Measurements from ENCODE around the gene ANP32D. TPM values are rescaled to one million over a fixed set of nuclear protein-coding genes. Genes with fewer than 3 reads are reported as not detected.
"Not testable (repeated sequence)": the region's sequence is repeated elsewhere in the genome, so short reads cannot be mapped to it uniquely, and the experiment has no call there.

The ANP32D gene
- total RNA-seq, 2 experiments from 2014 or later = not detected

GRCh38 chr12:48514728-48515127 is 42.4 kb downstream of the ANP32D start:
- Histone ChIP-seq H3K4me1 (ENCODE audit: insufficient read depth, low read length, poor library complexity, severe bottlenecking) (no peaks in the 10 kb centered on the region), H3K79me2 (ENCODE audit: insufficient read depth, low read depth, low read length) (no peaks in the 10 kb centered on the region), H2AFZ (ENCODE audit: low read length) (no peak overlapping the region), H3K36me3 (ENCODE audit: insufficient read depth, low read length) (no peaks in the 10 kb centered on the region), H3K9me3 (ENCODE audit: low read length) (peaks cover 10% of the 10 kb centered on the region; the same call in 1 of the 2 replicates), H3K9me2 (ENCODE audit: insufficient read depth, low read length) (no peaks in the 10 kb centered on the region), H3K27ac (ENCODE audit: low read depth, low read length, poor library complexity, severe bottlenecking) (no peak overlapping the region), H3K4me3 (ENCODE audit: low read depth, low read length, poor library complexity, severe bottlenecking) (no peak overlapping the region), H4K20me1 (ENCODE audit: insufficient read depth, low read length) (no peaks in the 10 kb centered on the region), H3K4me2 (ENCODE audit: low read length) (no peak overlapping the region)
- ChIA-PET POLR2A (no interaction called here), CTCF (ENCODE audit: unreplicated experiment) (no interaction called here)
- no peak for DNase-seq (ENCODE audit: low spot score)
- intact Hi-C loops (cut with micrococcal nuclease; ENCODE audit: unreplicated experiment) = no loop called here
- TF ChIP-seq CTCF (conservative IDR thresholded peaks at IDR 0.05; ENCODE audit: low read length) = no peak
- TF ChIP-seq EZH2phosphoT487 (IDR thresholded peaks at IDR 0.05; ENCODE audit: borderline replicate concordance, low read depth, low read length) = no peak
- BruUV-seq (replicated peaks) = no TSS peak

DNA sequence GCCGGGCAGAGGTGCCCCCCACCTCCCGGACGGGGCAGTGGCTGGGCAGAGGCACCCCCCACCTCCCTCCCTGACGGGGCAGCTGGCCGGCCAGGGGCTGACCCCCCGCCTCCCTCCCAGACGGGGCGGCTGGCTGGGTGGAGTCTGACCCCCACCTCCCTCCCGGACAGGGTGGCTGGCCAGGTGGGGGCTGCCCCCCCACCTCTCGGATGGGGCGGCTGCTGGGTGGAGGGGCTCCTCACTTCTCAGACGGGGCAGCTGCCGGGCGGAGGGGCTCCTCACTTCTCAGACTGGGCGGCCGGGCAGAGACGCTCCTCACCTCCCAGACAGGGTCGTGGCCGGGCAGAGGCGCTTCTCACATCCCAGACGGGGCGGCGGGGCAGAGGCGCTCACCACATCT is 48.0 kb downstream of the ANP32D start:
- CTCF ChIA-PET (ENCODE audit: unreplicated experiment); H3K4me2 ChIP-seq (ENCODE audit: low read length); BruUV-seq (replicated peaks); H4K20me1 ChIP-seq (ENCODE audit: insufficient read depth, low read length); H3K4me1 ChIP-seq (ENCODE audit: insufficient read depth, low read length, poor library complexity, severe bottlenecking); H3K4me3 ChIP-seq (ENCODE audit: low read depth, low read length, poor library complexity, severe bottlenecking); H3K36me3 ChIP-seq (ENCODE audit: insufficient read depth, low read length); H3K9me2 ChIP-seq (ENCODE audit: insufficient read depth, low read length); H3K27ac ChIP-seq (ENCODE audit: low read depth, low read length, poor library complexity, severe bottlenecking); H3K9me3 ChIP-seq (ENCODE audit: low read length); H2AFZ ChIP-seq (ENCODE audit: low read length); intact Hi-C loops (cut with micrococcal nuclease; ENCODE audit: unreplicated experiment); DNase-seq (ENCODE audit: low spot score); H3K79me2 ChIP-seq (ENCODE audit: insufficient read depth, low read depth, low read length); POLR2A ChIA-PET: not testable (repeated sequence)

Other genes with a start within 250 kb of the ANP32D start
- 11.8 and 21.2 TPM in 2 replicates for gene ZNF641, start 121.6 kb upstream of the ANP32D start, total RNA-seq (2014; rRNA removed; shearing (Covaris generic))
- 10.6 and 11.1 TPM in 2 replicates for gene ZNF641, start 121.6 kb upstream of the ANP32D start, total RNA-seq (2022)
- not detected in 2 replicates for gene C12orf54, start 9.9 kb downstream of the ANP32D start, total RNA-seq (2014; rRNA removed; shearing (Covaris generic))
- not detected in 2 replicates for gene C12orf54, start 9.9 kb downstream of the ANP32D start, total RNA-seq (2022)
- gene OR8S1, start 53.1 kb downstream of the ANP32D start, total RNA-seq (2014; rRNA removed; shearing (Covaris generic)) = not detected in 2 replicates
- gene OR8S1, start 53.1 kb downstream of the ANP32D start, total RNA-seq (2022) = not detected in 2 replicates
- not detected in 2 replicates for gene LALBA, start 97.5 kb downstream of the ANP32D start, total RNA-seq (2014; rRNA removed; shearing (Covaris generic))
- gene LALBA, start 97.5 kb downstream of the ANP32D start, total RNA-seq (2022) = not detected in 2 replicates
- gene KANSL2, start 209.7 kb downstream of the ANP32D start, total RNA-seq (2014; rRNA removed; shearing (Covaris generic)) = 47.1 and 58.5 TPM in 2 replicates
- gene KANSL2, start 209.7 kb downstream of the ANP32D start, total RNA-seq (2022) = 52.5 and 52.7 TPM in 2 replicates
- gene CCNT1, start 244.1 kb downstream of the ANP32D start, total RNA-seq (2014; rRNA removed; shearing (Covaris generic)) = 23.6 and 30.9 TPM in 2 replicates
- 57.7 and 59.1 TPM in 2 replicates for gene CCNT1, start 244.1 kb downstream of the ANP32D start, total RNA-seq (2022)